HG03175 (cell line): ENCODE measurements around the gene FBXL13.
A peak's percentile ranks its signal among the peaks of the same experiment; 100 is the strongest.
"Not testable (repeated sequence)": the region's sequence is repeated elsewhere in the genome, so short reads cannot be mapped to it uniquely, and the experiment has no call there.

Experiments
- ATAC-seq: cut with Tn5 transposase; IDR thresholded peaks from one replicate; pipeline ENCODE4 v1.9.1; 2021; ENCODE audit warnings: mild to moderate bottlenecking, moderate library complexity; ENCODE audit not compliant: unreplicated experiment

FBXL13 gene

DNA sequence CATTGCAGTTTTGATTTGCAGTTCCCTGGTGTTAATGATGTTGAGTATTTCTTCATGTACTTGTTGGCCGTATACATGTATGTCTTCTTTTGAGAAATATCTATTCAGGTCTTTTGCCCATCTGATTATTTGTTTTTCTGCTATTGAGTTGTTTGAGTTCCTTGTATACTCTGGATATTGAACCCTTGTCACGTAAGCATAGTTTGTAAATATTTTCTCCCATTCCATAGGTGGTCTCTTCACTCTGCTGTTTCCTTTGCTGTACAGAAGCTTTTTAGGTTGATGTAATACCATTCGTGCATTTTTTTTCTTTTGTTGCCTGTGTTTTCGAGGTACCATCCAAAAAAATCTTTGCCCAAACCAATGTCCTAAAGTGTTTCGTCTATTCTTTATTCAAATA is 205.4 kb downstream of the FBXL13 start:
- no peak for ATAC-seq

DNA sequence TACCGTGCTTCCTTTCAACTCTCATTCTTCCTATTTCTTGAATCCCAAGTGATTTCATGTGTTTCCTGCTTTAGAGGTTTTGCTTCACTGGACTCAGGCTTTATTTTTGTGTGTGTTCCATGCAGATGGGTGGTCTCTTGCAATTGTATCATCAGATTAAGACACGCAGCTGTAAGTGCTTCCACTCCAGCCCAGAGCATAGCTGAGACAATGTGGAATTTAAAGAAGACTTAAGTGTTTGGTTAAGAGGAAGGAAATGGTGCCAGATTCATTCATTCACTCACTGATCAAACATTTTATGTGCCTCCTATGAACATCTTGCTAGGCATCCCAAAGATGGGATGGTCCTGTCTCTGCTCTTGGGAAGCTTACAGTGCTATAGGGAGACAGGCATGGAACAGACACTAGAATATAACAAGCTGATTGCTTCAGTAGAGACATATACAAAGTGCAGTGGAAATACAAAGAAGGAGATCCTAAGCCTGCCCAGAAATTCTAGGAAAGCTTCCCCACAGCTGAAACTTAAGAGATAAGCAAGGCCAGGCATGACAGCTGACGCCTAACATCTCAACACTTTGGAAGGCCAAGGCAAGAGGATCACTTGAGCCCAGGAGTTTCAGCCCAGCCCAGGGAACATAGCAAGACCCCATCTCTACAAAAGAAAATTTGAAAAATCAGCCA is 207.9 kb downstream of the FBXL13 start:
- no peak for ATAC-seq

DNA sequence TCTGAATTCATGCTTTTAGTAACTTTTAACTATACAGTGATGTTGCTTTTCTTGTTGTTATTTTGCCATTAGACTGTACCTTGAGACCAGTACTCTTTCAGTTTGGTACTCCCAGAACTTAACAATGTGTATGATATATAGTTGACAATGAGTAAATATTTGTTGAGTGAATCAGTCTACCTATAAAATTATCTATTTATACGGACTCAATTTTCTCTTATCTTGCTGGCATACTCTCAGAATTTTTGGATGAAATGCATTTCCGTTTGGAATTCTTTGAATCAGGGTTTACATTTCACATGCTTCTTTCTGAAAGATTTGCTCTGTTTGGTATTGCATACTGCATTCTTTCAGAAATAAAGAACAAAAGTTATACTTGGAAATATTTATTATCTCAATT is 209.6 kb downstream of the FBXL13 start:
- no peak for ATAC-seq

DNA sequence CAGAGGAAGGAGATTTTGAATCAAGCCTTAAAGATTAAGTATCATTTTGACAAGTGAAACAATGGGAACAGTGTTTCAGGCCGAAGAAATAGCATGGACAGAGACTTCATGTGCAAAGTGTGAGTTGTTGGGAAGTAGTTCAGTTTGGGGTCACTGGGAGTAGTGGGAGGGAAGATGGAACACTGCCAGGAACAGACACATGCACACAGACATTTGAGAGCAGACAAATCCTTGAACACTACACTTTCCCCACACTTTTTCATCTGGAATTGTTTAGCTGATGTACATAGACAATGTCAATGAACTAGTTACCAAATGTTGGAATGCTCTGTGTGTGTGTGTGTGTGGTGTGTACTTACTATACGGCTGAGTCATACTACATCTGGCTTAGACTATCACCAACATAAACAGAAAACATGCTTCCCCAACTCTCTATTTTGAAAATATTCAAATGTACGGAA is 214.2 kb downstream of the FBXL13 start:
- ATAC-seq: no peak

DNA sequence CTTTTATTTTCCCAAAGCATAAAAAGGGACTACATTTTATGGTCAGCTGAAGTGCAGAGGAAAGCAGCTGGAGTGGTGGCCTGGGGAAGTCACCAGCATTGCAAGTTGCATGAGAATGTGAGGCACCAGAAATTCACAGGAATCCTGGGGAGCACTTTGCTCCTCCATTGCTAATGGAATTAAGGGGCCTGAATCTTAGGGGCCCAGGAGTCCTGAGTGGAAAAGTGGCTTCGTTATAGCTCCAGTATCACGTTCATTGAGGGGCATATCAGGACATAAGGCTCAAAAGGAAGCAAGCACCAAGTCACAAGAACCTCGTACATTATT is 214.8 kb downstream of the FBXL13 start:
- ATAC-seq: no peak

DNA sequence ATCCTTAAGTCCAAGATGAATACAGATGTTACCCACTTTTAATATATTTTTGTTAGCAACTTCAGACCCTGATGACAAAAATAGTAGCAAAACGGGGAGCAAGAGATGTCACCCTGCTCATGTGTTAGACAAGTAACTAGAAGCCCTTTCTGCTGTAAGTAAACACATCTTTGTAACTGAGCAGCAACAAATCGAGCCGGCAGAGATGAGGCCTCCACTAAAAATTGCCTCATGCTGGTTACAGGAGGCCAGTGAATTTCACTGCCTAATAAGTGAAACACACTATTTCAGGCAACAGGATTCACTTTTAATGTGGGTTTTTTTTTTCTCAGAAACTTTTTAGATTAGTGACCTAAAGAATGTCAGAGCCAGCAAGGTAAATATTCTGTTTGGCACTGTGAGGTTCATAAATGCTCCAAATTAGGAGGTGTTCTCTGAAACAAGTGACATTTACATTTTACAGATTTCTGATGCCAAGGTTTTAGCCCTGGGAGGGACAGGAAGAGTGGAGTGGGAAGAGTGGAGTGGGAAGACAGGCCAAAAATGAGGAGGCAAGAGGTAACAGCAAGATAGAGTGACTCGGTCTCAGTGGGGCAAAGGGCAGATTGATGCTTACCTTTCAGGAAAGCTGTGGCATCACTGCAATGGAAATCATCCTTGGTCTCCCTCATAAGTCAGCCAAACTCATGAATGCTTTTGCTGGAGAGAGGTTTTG is 215.4 kb downstream of the FBXL13 start:
- ATAC-seq: no peak

DNA sequence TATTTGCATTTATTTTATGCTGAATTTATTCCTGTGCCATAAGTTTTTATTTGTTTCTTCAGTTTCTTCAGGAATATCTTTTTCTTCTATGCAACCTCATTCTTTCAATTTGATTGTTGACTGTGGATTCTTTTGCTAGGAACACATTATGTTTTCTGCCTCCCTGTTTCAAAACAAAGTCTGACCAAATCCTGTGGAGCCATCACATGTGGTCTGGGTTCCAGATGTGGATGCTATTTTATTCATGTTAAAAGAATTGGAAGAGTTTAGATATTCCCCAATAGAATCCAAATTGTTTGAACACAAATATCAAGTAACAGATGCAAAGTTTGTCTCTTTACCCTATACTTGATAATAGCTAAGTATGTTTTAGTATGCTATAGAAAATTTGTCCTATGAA is 218.6 kb downstream of the FBXL13 start:
- no peak for ATAC-seq

DNA sequence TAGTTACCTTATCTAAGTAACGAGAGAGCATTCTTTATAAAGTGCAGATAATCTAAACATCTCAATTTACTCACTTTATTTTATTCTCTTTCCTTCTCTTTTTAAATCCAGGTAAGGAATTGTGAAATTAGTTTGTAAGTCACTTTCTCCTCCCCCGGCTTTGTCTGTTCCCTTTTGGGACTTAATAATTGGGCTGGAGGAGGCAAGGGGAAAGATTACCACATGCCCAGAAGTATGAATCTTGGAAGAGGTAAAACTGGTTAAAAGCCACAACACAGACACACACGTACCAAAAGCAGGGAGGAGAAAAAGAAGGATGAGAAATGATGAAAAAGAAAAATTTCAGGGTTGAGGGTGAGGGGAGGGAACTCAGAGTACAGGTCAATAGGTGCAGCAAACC is 225.1 kb downstream of the FBXL13 start:
- ATAC-seq: no peak

DNA sequence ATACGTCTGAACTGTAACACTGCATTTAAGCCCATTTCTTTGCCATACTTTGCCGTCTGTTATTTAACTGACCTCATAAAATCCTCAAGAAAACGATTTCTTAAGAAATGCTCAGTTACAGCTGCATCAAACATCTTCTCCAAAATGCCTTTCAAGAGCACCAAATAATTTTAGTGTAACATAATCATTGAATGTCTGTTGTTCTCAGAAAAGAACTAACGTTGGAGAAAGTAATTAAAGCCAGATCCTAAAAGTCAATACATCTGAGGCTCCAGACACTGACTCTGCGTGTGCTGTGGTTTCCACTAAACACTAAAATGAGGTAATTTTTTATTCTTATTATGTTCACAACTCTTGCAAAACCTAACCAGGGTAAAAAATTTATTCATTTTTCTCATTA is 225.5 kb downstream of the FBXL13 start:
- ATAC-seq: no peak

DNA sequence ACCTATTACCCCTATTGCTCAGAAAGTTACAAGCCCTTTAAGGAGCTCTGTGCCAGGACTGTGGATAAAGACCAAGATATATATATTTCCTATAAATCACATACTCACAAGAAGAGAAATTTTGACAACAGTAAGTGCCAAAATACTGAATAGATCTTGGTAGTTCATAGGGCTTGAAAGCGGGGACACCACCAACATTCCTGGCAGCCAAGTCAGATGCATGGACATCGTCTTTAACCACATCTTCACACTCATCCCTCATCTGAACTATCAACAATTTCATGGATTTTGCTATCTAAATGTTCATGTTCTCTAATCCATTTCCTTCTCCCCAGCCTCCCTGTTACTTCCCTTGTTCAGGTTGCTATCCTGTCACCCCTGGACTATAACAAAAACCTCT is 229.2 kb downstream of the FBXL13 start:
- no peak for ATAC-seq

DNA sequence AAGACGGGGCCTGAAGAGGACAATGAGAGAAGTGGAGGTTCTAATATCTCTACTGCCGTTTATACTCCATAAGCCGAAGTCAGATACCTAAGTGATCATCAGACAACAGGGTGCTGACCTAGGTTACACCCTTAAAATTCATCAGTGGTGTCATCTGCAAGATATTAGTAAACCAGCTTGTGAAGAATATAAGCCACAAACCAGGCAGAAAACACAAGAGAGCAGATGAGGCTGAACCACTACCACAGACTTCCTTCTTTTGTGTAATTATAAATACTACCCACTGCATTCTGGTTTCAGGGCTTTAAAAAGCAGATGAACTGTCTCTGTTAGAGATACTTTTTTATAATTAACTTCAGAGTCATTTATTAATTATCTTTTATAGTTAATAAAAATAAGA is 230.7 kb downstream of the FBXL13 start:
- peak; percentile 88 for ATAC-seq

DNA sequence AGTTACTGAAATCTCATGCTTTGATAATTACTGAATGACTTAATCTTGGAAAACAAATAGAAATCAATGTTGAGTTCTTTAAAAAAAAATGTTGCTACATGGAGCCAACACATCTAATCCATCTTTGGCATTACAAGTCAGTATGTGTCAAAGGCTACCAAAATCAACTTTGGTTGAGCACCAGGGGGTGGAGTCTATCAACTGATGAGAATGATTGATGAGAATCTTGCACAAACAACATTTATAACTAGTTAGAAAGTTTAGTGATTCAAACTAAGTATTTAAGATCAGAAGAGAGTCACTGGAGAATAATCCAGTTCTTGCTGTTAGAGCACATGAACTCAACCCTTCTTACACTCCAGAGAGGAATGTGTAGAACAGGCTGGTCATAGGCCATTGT is 232.3 kb downstream of the FBXL13 start:
- no peak for ATAC-seq

DNA sequence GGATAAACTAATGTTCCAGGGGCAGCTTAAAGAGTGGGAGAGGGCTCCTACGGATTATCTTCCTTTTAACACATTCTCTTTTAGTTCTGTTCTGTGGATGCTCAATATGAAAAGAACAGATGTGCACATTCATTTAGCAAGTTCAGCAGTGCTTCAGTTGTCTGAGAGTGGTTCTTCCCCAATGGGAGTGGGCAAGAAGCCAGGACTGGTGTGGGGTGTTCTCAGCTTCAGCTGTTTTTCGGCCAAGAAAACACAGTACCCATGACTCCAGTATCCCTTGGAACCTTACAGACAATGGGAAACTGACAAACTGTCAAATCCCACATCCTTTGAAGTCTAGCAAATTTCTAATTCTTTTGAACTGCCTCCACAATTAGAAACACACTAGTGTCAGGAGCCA is 233.3 kb downstream of the FBXL13 start:
- ATAC-seq: no peak

DNA sequence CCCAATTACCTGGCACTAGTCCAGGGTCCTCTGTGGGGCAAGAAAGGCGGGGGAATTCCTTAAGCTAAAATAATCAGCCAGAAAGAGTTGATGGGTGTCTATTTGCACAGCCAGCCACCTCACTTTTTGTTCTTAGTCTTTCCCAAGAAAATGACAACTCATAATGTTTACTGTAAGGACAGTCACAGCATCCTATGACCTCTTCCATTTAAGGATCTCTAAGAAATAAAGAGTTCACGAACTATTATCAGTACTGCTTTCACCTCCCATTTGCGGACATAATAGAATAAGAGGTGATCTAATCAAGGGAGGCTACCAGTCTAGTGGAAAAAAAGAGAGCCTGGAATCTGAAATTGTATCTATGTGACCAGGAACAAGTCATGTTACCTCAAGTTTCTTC is 234.2 kb downstream of the FBXL13 start:
- ATAC-seq: no peak

DNA sequence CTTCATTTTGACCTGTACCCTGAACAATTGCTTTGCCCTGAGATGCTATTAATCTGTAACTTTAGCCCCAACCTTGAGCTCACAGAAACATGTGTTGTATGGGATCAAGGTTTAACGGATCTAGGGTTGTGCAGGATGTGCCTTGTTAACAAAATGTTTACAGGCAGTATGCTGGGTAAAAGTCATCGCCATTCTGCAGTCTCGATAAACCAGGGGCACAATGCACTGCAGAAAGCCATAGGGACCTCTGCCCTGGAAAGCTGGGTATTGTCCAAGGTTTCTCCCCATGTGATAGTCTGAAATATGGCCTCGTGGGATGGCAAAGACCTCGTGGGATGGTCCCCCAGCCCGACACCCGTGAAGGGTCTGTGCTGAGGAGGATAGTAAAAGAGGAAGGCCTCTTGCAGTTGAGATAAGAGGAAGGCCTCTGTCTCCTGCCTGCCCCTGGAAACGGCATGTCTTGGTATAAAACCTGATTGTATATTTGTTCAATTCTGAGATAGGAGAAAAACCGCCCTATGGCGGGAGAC is 236.0 kb downstream of the FBXL13 start:
- not testable (repeated sequence) for ATAC-seq

DNA sequence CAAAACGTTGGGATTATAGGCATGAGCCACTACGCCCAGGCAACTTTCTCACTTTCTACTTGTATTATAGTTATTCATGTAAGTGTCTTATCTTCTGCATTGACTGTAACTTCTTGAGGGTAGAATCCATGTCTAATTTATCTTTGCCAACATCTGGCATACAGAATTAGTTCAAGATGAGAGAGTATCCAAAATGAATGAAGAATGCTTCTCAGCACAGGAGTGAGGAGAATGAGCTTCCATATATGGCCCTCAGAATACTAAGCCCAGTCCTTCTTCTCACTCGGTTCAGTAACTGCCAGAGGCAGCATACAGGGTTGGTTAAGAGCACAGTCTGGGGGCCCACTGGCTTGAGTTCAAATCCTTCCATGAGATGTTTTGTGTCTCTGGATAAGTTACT is 236.8 kb downstream of the FBXL13 start:
- ATAC-seq: no peak

DNA sequence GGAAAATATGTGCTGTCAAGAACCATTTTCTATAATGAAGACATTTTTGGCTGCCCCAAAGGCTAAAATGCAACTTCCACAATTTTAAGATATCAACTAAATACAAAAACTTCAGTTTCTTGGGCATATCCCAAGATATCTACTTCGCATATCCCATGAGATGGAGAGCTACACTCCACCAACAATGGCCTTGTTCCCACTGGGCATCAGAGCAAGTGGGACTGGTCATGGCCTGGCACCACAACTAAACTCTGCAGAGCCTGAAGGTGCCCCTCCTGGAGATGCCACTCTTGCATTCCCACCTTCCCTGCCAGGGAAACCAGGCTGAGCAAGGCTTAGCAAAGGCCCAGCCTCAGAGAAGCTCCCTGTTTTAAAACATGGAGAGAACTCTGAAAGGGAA is 237.6 kb downstream of the FBXL13 start:
- no peak for ATAC-seq

DNA sequence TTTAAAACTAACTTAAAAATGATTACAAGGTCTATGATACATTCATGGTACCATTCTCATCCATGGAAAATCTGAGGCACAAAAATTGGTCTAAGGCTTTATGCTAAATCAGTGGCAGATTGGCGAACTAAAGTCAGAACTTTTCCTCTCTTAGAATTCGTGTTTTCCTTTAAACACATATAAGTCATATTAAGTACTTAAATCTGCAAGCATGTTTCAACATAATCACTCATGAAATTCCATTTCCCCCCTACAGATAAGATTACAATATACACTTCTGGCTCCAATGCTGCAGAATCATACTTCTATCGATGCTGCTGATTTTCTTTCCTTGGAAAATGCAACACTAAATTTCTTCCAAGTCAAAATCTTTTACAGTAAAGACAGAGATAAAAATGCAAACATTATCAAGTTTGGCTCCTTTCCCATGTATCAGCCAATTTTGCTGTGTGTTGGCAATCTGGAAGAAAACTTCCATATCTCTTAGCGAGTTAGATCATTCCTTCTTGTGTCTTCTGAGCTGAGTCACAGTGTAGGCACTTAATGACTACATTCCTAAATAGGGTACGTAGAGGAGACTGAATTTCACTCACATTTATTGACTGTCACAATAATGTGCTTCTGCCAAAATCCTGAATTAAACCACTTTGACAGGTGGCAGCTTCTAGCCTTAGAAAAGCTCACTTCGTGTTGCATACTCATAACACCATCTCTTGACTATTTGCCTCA is 238.2 kb downstream of the FBXL13 start:
- ATAC-seq: no peak

DNA sequence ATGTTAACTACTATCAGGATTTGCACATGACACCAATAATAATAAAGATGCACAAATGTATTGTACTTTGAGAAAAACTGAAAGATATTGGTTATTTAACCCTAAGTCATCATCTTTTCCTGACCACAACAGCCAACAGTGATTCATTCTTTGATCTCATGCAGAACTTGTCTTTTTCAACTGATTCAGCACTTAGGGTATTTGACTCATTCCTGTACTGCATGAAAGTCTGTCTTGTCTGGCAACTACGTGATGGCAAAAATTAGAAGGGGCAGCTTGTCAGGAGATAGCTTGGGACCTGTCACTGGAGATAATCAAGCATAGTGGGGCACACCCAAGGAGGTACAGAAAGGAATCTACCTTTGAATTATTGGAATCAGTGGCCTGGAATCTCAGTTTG is 239.6 kb downstream of the FBXL13 start:
- ATAC-seq: peak; percentile 86

DNA sequence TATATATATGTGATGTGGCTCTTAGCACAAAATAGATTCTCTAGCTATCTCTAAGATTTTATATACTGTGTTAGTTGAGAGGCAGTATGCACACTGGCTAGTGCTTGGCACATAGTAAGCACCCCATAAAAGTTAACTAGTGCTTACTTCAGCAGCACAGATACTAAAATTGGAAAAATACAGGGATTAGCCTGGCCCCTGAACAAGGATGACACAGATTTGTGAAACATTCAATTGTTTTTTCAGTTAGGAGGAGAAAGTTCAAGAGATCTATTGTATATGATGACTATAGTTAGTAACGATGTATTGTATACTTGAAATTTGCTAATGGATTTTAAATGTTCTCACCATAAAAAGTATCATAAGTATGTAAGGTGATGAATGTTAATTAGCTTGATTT is 240.1 kb downstream of the FBXL13 start:
- ATAC-seq: no peak

DNA sequence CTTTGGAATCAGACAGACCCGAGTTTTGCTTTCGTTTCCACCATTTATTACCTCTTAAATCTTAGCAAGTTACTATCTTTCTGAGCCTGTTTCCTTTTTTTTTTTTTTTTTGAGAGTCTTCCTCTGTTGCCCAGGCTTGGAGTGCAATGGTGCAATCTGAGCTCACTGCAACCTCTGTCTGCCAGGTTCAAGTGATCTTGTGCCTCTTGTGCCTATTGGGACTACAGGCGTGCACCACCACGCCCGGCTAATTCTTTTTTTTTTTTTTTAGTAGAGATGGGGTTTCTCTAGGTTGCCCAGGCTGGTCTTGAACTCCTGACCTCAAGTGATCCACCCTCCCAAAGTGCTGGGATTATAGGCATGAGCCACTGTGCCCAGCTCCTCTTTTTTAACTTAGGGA is 241.3 kb downstream of the FBXL13 start:
- ATAC-seq: no peak

DNA sequence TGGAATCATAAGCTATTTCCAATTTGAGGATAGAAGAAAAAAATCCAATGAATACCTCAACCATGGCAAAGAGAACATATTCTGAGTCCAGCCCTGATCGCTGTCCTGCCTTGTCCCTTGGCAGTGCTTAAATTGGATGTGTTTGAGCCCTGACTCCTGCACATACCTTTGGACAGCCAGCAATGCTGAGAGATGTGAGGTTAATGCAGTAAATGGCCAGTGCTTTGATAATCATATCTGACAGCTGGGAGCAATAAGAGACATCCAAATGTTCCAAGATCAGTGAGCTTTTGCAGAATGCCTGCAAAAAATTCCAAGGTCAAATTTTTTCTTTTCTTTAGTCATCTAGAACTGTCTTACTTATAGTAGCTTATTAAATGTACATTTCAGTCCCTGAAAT is 241.9 kb downstream of the FBXL13 start:
- ATAC-seq: no peak
